Gastrocnemius medialis (tissue), 4 donors: Measurements from ENCODE around the gene DZIP1L.

ENCODE experiments used
- POLR2A ChIP-seq, 2 donors: fragments of 450-650 bp; IDR thresholded peaks; one replicate each; pipeline ENCODE4 v1.6.1; 2017; ENCODE audit warnings: antibody characterized with exemption in 2 of 2, mild to moderate bottlenecking in 2 of 2, moderate library complexity in 2 of 2
- TF ChIP-seq, protein P1 (sequence below), 5 experiments: fragments of 450-650 bp in 3 of 5; fragments of 200-600 bp in 2 of 5; sonication (generic) in 2 of 5; IDR thresholded peaks in 4 of 5; conservative IDR thresholded peaks in 1 of 5; 1 replicate in 4 of 5; 2 replicates in 1 of 5; pipeline ENCODE4 v1.5.1; 2016 to 2019; ENCODE audit warnings: antibody characterized with exemption in 5 of 5, mild to moderate bottlenecking in 3 of 5, moderate library complexity in 3 of 5

DNA sequence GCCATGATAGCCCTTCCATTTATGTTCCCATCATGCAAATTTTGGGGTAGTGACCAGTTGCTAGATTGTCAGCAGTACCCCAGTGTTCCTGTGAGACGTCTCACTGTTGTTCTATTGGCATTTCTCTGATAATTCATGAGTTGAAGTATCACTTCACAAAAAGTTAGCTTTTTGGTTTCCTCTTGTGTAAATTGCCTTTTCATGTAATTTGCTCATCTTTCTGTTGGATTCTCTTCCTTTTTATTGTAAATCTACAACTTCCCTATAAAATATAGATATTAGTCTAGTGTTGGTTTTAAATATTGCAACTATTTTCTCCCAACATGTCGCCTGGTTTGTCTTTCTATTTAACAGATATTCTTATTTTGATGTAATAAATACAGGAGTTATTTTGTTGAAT lies 24.3 kb upstream of the DZIP1L start:
- TF ChIP-seq, protein P1, sequence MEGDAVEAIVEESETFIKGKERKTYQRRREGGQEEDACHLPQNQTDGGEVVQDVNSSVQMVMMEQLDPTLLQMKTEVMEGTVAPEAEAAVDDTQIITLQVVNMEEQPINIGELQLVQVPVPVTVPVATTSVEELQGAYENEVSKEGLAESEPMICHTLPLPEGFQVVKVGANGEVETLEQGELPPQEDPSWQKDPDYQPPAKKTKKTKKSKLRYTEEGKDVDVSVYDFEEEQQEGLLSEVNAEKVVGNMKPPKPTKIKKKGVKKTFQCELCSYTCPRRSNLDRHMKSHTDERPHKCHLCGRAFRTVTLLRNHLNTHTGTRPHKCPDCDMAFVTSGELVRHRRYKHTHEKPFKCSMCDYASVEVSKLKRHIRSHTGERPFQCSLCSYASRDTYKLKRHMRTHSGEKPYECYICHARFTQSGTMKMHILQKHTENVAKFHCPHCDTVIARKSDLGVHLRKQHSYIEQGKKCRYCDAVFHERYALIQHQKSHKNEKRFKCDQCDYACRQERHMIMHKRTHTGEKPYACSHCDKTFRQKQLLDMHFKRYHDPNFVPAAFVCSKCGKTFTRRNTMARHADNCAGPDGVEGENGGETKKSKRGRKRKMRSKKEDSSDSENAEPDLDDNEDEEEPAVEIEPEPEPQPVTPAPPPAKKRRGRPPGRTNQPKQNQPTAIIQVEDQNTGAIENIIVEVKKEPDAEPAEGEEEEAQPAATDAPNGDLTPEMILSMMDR (IDR thresholded peaks at IDR 0.05 in 4 of 5, conservative IDR thresholded peaks at IDR 0.05 in 1 of 5) = no peak
- TF ChIP-seq POLR2A (IDR thresholded peaks at IDR 0.05) = no peak
